ENCODE measurements around the gene KANK2.

DNA sequence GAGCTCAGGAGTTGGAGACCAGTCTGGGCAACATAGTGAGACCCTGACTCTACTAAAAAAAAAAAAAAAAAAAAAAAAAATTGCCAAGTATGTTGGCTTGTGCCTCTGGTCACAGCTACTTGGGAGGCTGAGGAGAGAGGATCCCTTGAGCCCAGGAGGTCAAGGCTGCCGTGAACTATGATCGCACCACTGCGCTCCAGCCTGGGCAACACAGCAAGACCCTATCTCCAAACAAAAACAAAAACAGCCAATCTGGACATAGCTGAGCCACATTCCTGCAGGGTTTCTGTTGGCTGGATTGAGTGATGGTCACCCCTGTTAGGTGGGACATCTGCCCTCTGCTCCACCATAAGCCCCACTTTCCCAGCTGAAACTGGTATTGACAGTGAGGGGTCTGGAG is 28.5 kb upstream of the KANK2 start:
- no peak for TF ChIP-seq POLR2A (IDR thresholded peaks at IDR 0.05; ENCODE audit: low read length)
- no peak for TF ChIP-seq GATA1 (IDR thresholded peaks at IDR 0.05; ENCODE audit: low read depth, low read length)

Data from erythroblast (primary cell).